LNCaP clone FGC (cell line): ENCODE measurements around the gene OR2T29.
"Not testable (repeated sequence)": the region's sequence is repeated elsewhere in the genome, so short reads cannot be mapped to it uniquely, and the experiment has no call there.

Experiments used
- DNase-seq: peaks from one replicate; pipeline ENCODE4 v3.0.0-alpha.2; 2011; ENCODE audit warnings: low read depth
- H3K4me3 ChIP-seq: 2 replicates; pipeline ENCODE4 v1.5.1; 2011; ENCODE audit warnings: mild to moderate bottlenecking, low read depth, low read length, control low read depth
- CTCF ChIP-seq: IDR thresholded peaks from 2 replicates; pipeline ENCODE4 v1.5.1; 2012; ENCODE audit warnings: mild to moderate bottlenecking; ENCODE audit not compliant: control insufficient read depth, insufficient read depth; ENCODE audit errors: extremely low read depth

Gene OR2T29

DNA sequence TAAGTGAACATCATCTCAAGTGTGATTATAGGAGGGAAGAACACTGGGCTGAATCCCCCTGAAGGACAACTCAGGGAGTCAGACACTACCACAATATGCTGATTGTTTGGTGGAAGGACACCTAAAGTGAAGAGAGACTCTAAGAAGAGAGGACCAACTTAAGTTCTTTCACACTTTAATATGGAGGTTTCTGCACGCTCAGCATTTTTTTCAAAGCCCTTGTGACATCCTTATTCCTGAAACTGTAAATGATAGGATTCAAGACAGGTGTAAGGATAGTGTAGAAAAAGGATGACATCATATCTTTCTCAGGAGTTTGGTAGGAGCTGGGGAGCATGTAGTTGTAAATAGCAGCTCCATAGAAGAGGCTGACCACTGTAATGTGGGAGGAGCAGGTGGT lies 30.1 kb upstream of the OR2T29 start:
- no peak for TF ChIP-seq CTCF
- DNase-seq = no peak
- no peak overlapping the region for H3K4me3 ChIP-seq

- no peak overlapping the region for H3K4me3 ChIP-seq
- no peak for TF ChIP-seq CTCF
- DNase-seq = no peak
These were observed 27.5 kb upstream of the OR2T29 start for GRCh38 chr1:248590055-248590454.

- no peak for DNase-seq
- H3K4me3 ChIP-seq = no peak overlapping the region
- TF ChIP-seq CTCF = no peak
These were observed 26.8 kb upstream of the OR2T29 start for GRCh38 chr1:248589334-248589733.

DNA sequence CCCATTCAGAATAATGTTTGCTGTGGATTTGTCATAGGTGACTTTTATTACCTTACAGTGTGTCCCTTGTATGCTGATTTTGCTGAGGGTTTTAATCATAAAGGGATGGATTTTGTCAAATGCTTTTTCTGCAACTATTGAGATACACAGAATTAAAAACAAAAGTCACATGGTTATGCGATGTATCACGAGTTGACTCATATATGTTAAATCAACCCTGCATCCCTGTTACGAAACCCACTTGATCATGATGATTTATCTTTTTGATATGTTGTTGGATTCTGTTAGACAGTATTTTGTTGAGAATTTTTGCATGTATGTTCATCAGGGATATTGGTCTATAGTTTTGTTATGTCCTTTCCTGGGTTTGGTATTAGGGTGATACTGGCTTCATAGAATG lies 22.7 kb upstream of the OR2T29 start:
- TF ChIP-seq CTCF = no peak
- DNase-seq = no peak
- no peak overlapping the region for H3K4me3 ChIP-seq

- no peak for TF ChIP-seq CTCF
- no peak overlapping the region for H3K4me3 ChIP-seq
- no peak for DNase-seq
These were observed 13.8 kb upstream of the OR2T29 start for GRCh38 chr1:248576260-248576980.

DNA sequence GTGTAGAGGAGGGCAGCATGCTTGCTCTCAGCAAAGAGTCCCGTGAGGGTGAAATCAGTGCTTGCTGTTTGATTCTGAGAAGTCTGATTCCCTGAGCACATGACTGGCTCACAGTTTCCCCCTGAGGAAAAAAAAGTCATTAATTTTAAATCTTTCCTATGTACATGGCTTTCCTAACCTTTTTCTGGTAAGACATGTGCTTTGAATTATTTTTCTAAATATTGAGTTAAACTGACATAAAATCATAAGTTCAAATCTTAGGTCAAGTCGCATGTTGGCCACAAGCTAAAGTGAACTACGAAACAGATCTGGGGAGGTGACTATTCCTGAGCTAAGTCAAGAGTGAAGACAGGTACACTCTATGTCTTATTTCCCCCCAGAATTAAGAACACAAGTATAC lies 12.1 kb upstream of the OR2T29 start, which contains the start of gene OR2T34:
OR2T34 (minus strand) TSS at position 101 of the 400 bp plus-strand sequence; CDS start at position 101, 0 bp downstream.
- H3K4me3 ChIP-seq, DNase-seq: not testable (repeated sequence)

- not testable (repeated sequence) for DNase-seq, H3K4me3 ChIP-seq
These were observed 11.3 kb upstream of the OR2T29 start for GRCh38 chr1:248573856-248574255.

DNA sequence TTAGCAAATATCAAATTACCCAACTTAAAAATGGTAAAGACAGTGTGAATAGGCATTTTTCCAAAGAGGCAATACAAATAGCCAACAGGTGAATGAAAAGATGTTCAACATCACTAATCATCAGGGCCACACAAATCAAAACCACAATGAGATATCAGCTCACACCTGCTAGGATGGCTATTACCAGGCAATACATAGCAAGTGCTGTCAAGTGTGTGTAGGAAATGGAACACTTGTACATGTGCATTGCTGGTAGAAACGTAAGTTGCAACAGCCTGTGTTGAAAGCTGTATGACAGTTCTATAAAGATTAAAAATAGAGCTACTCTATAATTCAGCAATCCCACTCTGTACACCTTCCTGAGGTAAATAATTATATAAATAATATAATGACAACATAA lies 9.5 kb upstream of the OR2T29 start:
- DNase-seq, H3K4me3 ChIP-seq: not testable (repeated sequence)

GRCh38 chr1:248570811-248571210 lies 8.2 kb upstream of the OR2T29 start:
- H3K4me3 ChIP-seq, DNase-seq: not testable (repeated sequence)

GRCh38 chr1:248569049-248569448 lies 6.5 kb upstream of the OR2T29 start:
- not testable (repeated sequence) for DNase-seq, H3K4me3 ChIP-seq

DNA sequence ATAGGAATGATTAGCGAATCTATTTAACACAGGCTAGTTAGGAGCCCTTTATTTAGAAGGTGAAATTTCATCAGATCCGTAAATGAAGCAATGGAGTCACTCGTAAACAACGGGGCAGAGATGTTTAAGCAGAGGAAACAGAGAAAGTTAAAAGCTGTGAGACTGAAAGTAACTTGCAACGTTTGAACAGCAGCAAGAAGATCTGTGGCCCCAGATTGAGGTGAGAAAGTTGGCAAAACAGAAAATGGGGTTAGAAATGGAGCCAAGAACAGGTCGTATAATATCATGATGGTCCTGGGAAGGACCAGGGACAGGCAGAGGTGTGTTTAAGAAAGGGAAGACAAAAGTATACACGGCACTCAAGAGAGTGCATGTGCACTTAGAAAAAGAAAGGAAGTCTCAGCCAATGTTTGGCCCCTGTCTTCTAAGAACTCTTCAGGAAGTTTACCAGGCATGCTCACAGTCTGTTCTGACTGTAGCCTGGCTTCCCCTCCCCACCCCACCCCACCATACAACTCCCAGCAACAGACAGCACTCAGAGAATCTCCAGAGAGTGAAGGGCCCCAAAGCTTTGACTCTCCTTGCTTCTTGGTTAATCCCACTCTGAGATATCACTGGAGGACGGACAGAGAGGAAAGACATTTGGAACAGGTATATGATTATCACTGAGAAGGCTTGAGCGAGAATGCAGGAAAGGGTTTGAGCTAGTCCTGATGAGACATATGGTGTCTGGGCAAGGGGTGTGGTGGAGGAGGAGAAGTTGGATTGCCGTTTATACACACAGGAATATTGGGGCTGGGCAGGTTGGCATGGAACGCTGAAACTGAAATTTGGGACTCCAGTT lies 3.2 kb upstream of the OR2T29 start:
- not testable (repeated sequence) for DNase-seq, H3K4me3 ChIP-seq

GRCh38 chr1:248551027-248551426 lies 11.5 kb downstream of the OR2T29 start:
- H3K4me3 ChIP-seq, DNase-seq: not testable (repeated sequence)
